GM18526 (cell line): ENCODE results near the gene RIN3.

Experiments
- POLR2A ChIP-seq: IDR thresholded peaks from 3 replicates; pipeline ENCODE4 v1.6.1; 2011; ENCODE audit not compliant: insufficient read length; ENCODE audit errors: extremely low read depth

Gene RIN3

DNA sequence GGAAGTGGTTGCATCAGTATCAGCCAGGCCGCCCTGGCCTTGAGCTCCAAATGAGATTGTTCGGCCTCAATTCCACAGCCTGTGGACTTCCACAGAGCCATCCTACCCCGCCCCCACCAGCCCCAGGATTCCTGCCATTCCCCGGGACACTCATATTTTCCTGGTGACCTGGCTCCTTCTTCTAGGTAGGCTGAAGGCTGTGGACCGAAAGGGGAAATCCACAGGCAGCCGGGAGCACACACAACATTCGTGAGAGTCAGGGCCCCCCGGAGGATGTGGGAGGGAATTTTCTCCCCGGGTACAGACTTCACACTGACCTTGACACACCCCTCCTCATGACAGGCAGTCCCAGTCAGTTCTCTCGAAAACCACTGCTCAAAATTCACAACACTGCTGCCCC, 39.9 kb downstream of the RIN3 start:
- no peak for TF ChIP-seq POLR2A

DNA sequence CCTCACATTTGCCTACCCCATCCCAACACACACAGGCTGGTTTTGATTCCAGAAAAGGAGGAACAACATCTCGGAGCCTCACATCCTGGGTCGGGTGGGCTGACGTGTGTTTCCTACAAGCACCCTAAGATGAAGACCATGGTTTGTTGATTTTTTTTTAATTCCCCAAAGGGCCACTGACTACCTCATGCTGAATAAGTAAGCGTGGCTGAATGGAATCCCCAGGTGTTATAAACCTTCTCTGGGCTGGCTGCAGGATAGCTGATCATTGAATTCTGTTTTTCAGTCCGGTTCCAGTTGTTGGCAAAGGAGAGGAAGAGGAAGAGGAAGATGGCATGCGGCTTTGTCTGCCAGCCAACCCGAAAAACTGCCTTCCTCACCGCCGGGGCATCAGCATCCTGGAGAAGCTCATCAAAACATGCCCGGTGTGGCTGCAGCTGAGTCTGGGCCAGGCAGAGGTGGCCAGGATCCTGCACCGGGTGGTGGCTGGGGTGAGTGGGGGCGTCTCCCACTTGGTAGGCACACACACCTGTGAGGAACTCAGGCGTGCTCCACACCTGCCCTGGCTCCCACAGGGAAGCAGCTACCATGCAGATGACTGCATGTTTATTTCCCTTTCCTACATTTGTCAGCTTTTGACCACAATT, 42.0 kb downstream of the RIN3 start:
- no peak for TF ChIP-seq POLR2A

- no peak for TF ChIP-seq POLR2A
Observed at GRCh38 chr14:92556255-92556741, 42.7 kb downstream of the RIN3 start.

DNA sequence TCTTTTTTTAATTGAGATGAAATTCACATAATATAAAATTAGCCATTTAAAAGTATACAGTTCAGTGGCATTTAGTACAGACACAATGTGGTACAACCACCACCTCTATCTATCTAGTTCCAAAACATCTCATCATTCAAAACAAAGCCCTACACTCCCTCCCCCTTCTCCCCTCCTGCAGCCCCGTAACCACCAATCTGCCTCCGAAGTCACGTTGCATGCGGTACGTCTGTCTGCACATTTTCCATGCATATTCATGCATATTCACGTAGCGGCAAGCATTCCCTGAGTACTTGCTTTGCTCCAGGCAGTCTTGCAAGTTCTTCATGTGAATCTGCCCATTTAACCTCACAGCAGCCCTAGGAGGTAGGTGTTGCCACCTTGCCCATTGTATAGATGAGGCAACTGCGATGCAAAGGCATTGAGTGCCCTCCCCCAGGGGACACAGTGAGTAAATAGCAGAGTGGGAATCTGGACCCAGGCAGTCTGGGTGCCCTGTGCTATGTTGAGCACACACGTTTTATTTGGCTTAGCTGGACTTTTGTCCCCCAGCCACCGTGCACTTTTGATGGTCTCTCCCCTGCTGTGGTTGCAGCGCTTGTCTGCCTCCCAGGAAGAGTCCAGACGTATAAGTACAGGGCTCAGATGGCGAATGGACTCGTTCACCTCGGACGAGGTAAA, 43.4 kb downstream of the RIN3 start:
- TF ChIP-seq POLR2A = no peak

DNA sequence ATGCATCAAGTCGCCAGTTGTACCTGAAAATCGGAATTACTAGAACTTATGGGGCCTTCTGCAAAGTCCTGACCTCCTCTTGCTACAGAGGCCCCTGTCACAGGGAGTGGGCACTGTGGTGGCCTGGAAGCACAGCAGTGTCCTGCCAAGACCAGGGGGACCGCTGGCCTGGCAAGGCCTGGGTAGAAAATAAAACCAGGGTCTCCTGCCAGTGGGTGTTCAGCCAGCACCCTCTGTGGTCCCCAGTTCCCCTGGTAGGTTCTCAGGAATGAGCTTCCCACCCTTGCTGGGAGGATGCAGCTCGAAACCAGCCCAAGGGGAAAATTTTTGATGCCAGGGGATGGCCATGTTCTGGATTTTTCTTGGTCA, 43.9 kb downstream of the RIN3 start:
- no peak for TF ChIP-seq POLR2A

GRCh38 chr14:92558319-92558718, 44.7 kb downstream of the RIN3 start:
- no peak for TF ChIP-seq POLR2A

GRCh38 chr14:92559486-92559885, 45.9 kb downstream of the RIN3 start:
- no peak for TF ChIP-seq POLR2A

- TF ChIP-seq POLR2A = no peak
Observed at GRCh38 chr14:92560106-92560865, 46.7 kb downstream of the RIN3 start.

DNA sequence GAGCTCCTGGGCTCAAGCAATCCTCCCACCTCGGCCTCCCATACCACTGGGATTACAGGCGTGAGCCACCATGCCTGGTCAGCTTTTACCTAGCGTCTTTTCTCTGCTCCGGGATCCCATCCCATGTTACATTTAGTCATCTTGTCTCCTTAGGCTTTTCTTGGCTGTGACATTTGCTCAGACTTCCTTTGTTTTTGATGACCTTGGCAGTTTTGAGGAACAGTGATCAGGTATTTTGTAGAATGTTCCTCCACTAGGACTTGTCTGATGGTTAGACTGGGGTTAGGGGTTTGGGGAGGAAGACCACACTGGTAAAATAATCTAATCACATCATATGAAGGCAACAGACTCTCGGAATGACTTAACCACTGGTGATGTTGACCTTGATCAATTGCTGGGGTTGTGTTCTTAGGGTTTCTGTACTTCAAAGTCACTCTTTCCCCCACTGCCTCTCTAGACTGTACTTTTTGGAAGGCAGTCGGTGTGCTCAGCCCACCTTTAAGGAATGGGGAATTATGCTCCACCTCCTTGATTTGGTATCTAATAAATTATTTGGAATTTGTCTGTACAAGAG, 48.4 kb downstream of the RIN3 start:
- TF ChIP-seq POLR2A = no peak

DNA sequence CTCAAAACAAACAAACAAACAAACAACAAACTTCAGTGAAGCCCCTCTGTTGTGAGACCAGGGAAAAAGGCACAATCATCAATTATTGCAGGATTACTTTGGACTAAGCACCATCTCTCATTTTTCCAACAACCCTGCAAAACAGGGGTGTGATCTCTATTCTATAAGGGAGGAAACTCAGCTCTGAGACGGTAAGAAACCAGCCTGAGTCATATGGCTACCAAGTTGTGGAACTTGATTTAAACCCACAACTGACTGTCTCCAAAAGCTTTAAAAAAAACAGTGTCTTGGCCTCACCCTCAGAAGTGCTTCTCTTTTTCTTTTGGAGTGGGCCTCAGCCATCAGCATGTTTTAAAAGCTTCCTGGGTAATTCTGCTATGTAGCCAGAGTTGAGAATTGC, 49.8 kb downstream of the RIN3 start:
- TF ChIP-seq POLR2A = no peak

GRCh38 chr14:92563765-92564285, 50.2 kb downstream of the RIN3 start:
- no peak for TF ChIP-seq POLR2A

DNA sequence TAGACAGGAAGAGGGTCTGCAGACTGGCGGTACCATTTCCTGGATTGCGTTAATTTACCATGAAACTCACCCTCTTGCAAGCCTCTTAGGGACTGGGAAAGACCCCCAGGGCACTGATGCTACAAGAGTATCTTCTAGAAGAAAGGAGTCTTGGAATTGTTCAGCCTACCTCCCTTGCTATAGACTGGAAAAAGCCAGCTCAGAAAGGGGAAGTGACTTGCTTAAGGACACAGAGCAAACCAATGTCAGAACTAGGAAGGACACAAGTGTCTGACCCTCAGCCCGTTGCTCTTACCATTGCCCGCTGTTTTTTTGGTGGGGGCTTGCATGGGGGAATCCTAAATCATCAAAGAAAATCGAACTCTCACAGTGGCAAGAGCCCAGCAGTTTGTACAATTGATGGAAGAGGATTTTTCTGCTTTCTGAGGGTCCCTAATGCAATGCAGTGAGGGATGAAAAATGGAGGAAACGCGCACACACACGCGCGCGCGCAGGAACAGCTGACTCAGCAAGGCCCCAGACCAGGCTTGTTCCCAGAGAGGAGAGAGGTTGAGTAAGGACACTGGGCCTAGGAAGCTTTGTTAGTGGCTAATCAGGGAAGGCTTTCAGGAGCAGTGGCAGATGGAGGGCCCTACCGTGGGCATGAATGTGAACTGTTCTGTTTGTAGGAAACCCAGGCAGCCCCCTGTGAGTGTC, 50.9 kb downstream of the RIN3 start:
- TF ChIP-seq POLR2A = no peak

DNA sequence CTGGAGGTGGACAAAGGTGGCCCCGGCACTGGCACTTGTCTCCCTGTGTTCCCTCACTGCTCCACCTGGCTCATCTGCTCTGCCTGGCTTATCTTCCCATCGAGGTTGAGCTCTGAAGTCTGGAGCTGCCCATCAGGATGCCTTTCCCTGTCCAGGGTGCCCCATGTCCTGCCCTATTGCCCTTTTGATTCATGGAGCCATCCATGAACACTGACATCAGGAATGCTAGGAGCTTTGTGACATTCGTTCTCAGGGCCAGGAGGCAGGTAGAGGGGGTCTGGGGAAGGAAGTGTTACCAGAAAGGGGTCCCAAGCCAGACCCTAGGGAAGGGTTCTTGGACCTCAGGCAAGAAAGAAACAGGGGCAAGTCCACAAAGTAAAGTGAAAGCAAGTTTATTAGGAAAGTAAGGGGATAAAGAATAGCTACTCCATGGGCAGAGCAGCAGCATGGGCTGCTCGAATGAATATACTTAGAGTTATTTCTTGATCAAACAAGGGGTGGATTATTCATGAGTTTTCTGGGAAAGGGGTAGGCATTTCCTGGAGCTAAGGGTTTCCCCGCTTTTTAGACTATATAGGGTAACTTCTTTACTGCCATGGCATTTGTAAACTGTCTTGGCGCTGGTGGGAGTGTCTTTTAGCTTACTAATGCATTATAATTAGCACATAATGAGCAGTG, 51.6 kb downstream of the RIN3 start:
- TF ChIP-seq POLR2A = no peak

GRCh38 chr14:92565718-92566115, 52.1 kb downstream of the RIN3 start:
- TF ChIP-seq POLR2A = no peak
